ENCODE data around the gene GPA33. TPM values are rescaled to one million over a fixed set of nuclear protein-coding genes. Genes with fewer than 3 reads are reported as not detected.

GPA33 gene, protein sequence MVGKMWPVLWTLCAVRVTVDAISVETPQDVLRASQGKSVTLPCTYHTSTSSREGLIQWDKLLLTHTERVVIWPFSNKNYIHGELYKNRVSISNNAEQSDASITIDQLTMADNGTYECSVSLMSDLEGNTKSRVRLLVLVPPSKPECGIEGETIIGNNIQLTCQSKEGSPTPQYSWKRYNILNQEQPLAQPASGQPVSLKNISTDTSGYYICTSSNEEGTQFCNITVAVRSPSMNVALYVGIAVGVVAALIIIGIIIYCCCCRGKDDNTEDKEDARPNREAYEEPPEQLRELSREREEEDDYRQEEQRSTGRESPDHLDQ
- total RNA-seq, result 0.13 TPM in 1 of 2 replicates, not detected in the other

DNA sequence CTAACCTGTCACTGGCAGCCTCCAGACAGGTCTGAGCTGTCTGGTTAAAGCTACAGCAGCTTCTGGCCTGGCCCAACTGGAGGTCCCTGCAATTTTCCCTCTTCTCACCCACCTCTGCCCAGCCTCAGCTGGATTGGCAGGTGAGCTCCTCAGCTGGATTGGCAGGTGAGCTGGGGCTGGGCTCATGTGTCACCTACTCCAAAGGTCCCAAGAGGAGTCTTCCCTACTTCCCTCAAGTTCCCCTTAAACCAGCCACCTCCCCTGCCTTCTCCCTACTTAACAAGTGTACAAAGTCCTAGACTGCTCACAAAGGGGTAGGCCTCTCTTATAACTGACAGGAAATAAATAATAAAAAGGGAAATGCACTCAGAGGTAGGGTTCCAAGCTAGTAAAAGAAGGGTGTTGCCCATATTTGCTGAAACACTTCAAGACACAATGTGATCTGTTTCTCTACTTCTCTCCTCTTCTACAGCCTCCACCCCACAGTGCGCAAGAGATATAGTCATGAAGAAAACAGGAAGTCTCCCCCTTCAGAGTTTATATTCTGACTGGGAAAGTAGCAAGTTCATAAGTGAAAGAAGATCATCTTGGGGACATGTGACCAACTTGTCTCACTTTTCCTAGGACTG lies at the start of gene GPA33:
Gene GPA33 (minus strand): TSS at position 64 of the 629 bp plus-strand sequence. CDS start 90 bp downstream, outside the sequence.

DNA sequence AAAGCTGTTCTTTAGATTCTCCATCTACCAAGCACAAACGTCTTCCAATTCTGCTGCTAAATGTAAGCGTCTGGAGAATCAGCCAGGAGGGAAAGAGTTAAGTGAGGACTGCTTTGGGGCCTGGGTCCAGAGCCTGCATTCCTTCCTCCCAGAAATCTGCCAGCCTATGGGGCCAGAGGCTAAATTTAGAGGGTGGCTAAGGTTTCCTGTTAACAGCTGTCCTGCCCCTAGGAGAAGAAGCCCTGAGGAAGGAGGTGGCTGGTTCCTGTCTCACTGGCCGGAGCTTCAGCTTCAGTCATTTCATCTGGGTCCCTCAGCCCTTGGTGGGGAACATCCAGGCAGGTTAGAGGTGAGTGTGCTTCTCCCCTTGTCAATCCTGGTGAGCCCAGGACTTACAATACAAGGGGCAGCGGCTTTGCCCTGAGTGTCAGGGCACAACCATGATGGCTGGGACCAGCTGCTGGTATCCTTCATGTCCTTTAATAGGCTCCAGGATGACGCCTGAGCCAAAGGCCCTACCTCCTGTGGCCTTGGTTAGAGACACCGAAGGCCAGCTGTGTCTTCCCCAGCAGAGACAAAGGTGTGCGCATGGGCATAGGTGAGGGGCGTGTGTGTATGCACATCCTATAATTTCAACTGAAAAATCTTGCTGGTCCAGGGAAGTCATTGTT lies 3.8 kb upstream of the GPA33 start, which contains the start of gene STYXL2:
Gene STYXL2 (plus strand): TSS at position 230 of the 671 bp plus-strand sequence. CDS start 775 bp downstream, outside the sequence.

Other genes with a start within 250 kb of the GPA33 start
- 9.6 and 10.1 TPM in 2 replicates for gene TADA1, start 214.1 kb downstream of the GPA33 start, total RNA-seq
- gene ILDR2, start 114.8 kb downstream of the GPA33 start, total RNA-seq, result 1.3 and 4.4 TPM in 2 replicates
- 0.13 and 0.49 TPM in 2 replicates for gene MAEL, start 101.1 kb downstream of the GPA33 start, total RNA-seq
- not detected in 2 replicates for gene STYXL2, start 3.7 kb upstream of the GPA33 start, total RNA-seq
- gene POU2F1, start 130.5 kb upstream of the GPA33 start, total RNA-seq, result 5.1 and 7.4 TPM in 2 replicates